ENCODE measurements around the gene UBAC1.

The UBAC1 gene

DNA sequence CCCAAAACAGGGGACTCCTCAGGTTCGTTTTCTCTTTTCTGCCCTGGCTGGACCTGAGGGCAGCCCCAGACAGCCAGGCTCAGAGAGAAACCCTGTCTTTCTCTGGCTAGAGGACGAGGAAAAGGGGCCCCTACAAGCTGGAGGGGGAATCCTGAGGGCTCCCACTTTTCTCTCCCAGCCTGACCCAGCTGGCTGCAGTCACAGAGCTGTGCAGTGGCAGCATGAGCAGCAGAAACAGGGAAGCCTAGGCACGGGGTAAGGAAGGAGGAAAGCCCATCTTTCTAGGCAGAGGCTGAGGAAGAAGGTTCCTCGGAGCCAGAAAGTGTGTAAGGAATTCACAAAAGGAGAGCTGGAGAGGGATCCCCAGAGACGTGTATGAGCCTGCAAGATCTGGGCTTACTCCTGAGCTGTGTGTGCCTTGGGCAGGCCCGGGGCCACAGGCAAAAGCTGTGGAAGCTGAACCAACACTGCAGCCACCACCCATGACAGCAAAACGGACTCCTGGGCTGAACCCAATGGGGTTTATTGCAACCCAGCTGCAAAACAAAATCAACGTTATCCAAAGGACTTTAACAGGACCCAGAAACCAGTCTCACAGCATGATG is 70.0 kb downstream of the UBAC1 start:
- Histone ChIP-seq H3K4me3 (replicated peaks; ENCODE audit: insufficient read depth, low read length) (no peak overlapping the region), H3K27me3 (ENCODE audit: insufficient read depth, poor library complexity, severe bottlenecking) (no peaks in the 10 kb centered on the region), H3K27ac (replicated peaks) (no peak overlapping the region)
- no peak for DNase-seq (ENCODE audit: low read depth in 1 of 2, low spot score in 1 of 2)
- no peak for TF ChIP-seq REST (IDR thresholded peaks at IDR 0.05; ENCODE audit: insufficient replicate concordance, low read depth)
- TF ChIP-seq GABPA (IDR thresholded peaks at IDR 0.05; ENCODE audit: low read depth) = no peak
- no peak for TF ChIP-seq SPI1 (IDR thresholded peaks at IDR 0.05; ENCODE audit: borderline replicate concordance, low read depth)
- no peak for TF ChIP-seq CTCF (IDR thresholded peaks at IDR 0.05; ENCODE audit: insufficient read depth, low read length)

DNA sequence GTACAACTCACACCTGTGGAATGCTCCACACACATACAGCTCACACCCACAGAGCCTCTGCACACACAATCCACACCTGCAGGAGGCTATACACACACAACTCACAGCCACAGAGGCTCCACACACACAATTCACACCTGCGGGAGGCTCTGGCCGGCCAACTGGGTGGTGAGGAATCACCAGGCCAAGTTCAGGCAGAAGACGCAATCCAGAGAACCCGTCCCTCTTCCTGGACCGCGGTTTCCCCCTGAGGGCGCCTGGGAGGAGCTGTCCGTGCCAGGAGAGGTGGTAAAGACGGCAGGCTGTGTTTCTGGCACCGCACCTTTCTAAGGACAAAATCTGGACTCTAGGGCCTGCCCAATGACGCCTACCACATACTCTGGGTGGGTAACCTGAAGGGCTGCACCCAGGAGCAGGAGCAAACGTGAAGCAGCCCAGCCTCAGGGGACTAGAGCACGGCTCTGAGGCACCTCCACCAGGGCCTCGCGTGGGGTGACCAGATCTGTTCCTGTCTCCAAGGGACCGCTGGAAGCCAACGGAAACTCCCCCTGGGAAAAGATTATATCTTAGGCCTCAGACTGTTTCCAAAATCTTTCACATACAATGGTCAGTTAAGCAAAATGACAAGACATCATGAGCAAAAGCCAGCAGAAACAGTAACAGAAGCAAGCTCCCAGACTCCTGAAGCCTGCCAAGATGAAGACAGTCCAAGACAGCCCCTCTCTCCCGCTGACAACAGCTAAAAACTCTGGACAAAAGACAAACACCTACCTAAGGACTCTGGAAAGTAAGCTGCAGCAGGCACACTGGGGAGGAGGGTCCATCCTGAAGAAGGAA is 70.8 kb downstream of the UBAC1 start:
- Histone ChIP-seq H3K27ac (replicated peaks) (no peak overlapping the region), H3K27me3 (ENCODE audit: insufficient read depth, poor library complexity, severe bottlenecking) (no peaks in the 10 kb centered on the region), H3K4me3 (replicated peaks; ENCODE audit: insufficient read depth, low read length) (no peak overlapping the region)
- TF ChIP-seq GABPA (IDR thresholded peaks at IDR 0.05; ENCODE audit: low read depth) (no peak), REST (IDR thresholded peaks at IDR 0.05; ENCODE audit: insufficient replicate concordance, low read depth) (no peak), SPI1 (IDR thresholded peaks at IDR 0.05; ENCODE audit: borderline replicate concordance, low read depth) (no peak), POLR2AphosphoS5 (IDR thresholded peaks at IDR 0.05; ENCODE audit: low read depth) (no peak), CTCF (IDR thresholded peaks at IDR 0.05; ENCODE audit: insufficient read depth, low read length) (no peak)
- DNase-seq (ENCODE audit: low read depth in 1 of 2, low spot score in 1 of 2) = no peak

GRCh38 chr9:135889564-135890189 is 71.5 kb downstream of the UBAC1 start:
- H3K27ac ChIP-seq (replicated peaks) = no peak overlapping the region

More at GRCh38 chr9:135889564-135890189, 71.5 kb downstream of the UBAC1 start:
- DNase-seq (ENCODE audit: low read depth in 1 of 2, low spot score in 1 of 2) = no peak
- no peak for TF ChIP-seq POLR2AphosphoS5 (IDR thresholded peaks at IDR 0.05; ENCODE audit: low read depth)
- TF ChIP-seq REST (IDR thresholded peaks at IDR 0.05; ENCODE audit: insufficient replicate concordance, low read depth) = no peak
- no peak for TF ChIP-seq GABPA (IDR thresholded peaks at IDR 0.05; ENCODE audit: low read depth)
- TF ChIP-seq CTCF (IDR thresholded peaks at IDR 0.05; ENCODE audit: insufficient read depth, low read length) = no peak
- TF ChIP-seq SPI1 (IDR thresholded peaks at IDR 0.05; ENCODE audit: borderline replicate concordance, low read depth) = no peak
- no peaks in the 10 kb centered on the region for H3K27me3 ChIP-seq (ENCODE audit: insufficient read depth, poor library complexity, severe bottlenecking)
- no peak overlapping the region for H3K4me3 ChIP-seq (replicated peaks; ENCODE audit: insufficient read depth, low read length)

Measured in HL-60 (cell line).